IMR-90 (cell line): ENCODE data around the gene DDX19B. TPM values are rescaled to one million over a fixed set of nuclear protein-coding genes. Genes with fewer than 3 reads are reported as not detected.

Source experiments
- ATAC-seq: fragments of 200-7000 bp; cut with Tn5 transposase; 2 replicates; pipeline ENCODE4 v1.9.1; 2020; ENCODE audit warnings: low read depth, mild to moderate bottlenecking, moderate library complexity
- BruUV-seq: library from RNA; stranded (reverse); fragments of 400-500 nt; replicated peaks from 2 replicates; lab custom pipeline; 2021; lab: Mats Ljungman, UMichigan
- CTCF ChIA-PET: fragments of 300-600 bp; formaldehyde crosslinking; extraction: SDS; loops from one replicate; lab custom pipeline; 2021; ENCODE audit warnings: antibody characterized with exemption; lab: Yijun Ruan, JAX
- POLR2A ChIA-PET: fragments of 300-600 bp; sonication (Branson Sonifier 250); formaldehyde crosslinking; loops from one replicate; lab custom pipeline; 2022; ENCODE audit warnings: antibody characterized with exemption; ENCODE audit not compliant: unreplicated experiment; lab: Charles Lee
- DNase-seq: peaks from one replicate; pipeline ENCODE4 v3.0.0; 2013
- H2AFZ ChIP-seq: replicated peaks from 2 replicates; pipeline ENCODE3; 2013; ENCODE audit warnings: low read length, mild to moderate bottlenecking; ENCODE audit not compliant: poor library complexity
- H2AK5ac ChIP-seq: 2 replicates; pipeline ENCODE4 v1.6.1; 2013; ENCODE audit warnings: low read depth, low read length, inconsistent platforms
- H2AK9ac ChIP-seq: replicated peaks from 2 replicates; pipeline ENCODE3; 2013; ENCODE audit warnings: mild to moderate bottlenecking, low read depth, low read length, moderate library complexity; ENCODE audit not compliant: poor library complexity
- H2BK120ac ChIP-seq: 2 replicates; pipeline ENCODE4 v1.6.1; 2013; ENCODE audit warnings: low read depth, low read length, inconsistent platforms
- H2BK15ac ChIP-seq: 3 replicates; pipeline ENCODE4 v1.6.1; 2013; ENCODE audit warnings: low read depth, low read length, inconsistent platforms
- H2BK20ac ChIP-seq: 2 replicates; pipeline ENCODE4 v1.6.1; 2013; ENCODE audit warnings: low read depth, mild to moderate bottlenecking, inconsistent platforms, low read length, moderate library complexity
- H2BK5ac ChIP-seq: 2 replicates; pipeline ENCODE4 v1.6.1; 2013; ENCODE audit warnings: mild to moderate bottlenecking, low read depth, low read length, inconsistent platforms; ENCODE audit not compliant: poor library complexity, severe bottlenecking
- H3K14ac ChIP-seq: replicated peaks from 2 replicates; pipeline ENCODE4 v1.6.1; 2013; ENCODE audit warnings: low read depth, low read length, inconsistent platforms
- H3K18ac ChIP-seq: 2 replicates; pipeline ENCODE4 v1.6.1; 2013; ENCODE audit warnings: low read depth, low read length, control low read depth
- H3K23ac ChIP-seq: 2 replicates; pipeline ENCODE4 v1.6.1; 2013; ENCODE audit warnings: low read depth, low read length, inconsistent platforms
- H3K27ac ChIP-seq: 2 replicates; pipeline ENCODE4 v1.5.1; 2013; ENCODE audit warnings: mild to moderate bottlenecking, control low read depth, low read length; ENCODE audit not compliant: insufficient read depth
- H3K27me3 ChIP-seq: 2 replicates; pipeline ENCODE4 v1.6.1; 2013; ENCODE audit warnings: low read length; ENCODE audit not compliant: control insufficient read depth, insufficient read depth
- H3K36me3 ChIP-seq: 2 replicates; pipeline ENCODE4 v1.6.1; 2013; ENCODE audit warnings: low read length, mixed read lengths; ENCODE audit not compliant: control insufficient read depth, insufficient read depth
- H3K4ac ChIP-seq: 2 replicates; pipeline ENCODE4 v1.6.1; 2013; ENCODE audit warnings: low read depth, low read length, inconsistent platforms
- H3K4me1 ChIP-seq: 2 replicates; pipeline ENCODE4 v1.6.1; 2013; ENCODE audit warnings: low read length, mixed read lengths; ENCODE audit not compliant: control insufficient read depth, insufficient read depth
- H3K4me2 ChIP-seq: 2 replicates; pipeline ENCODE4 v1.6.1; 2013; ENCODE audit warnings: low read depth, mild to moderate bottlenecking, control low read depth, low read length, moderate library complexity
- H3K4me3 ChIP-seq: 2 replicates; pipeline ENCODE4 v1.5.1; 2013; ENCODE audit warnings: low read depth, mild to moderate bottlenecking, control low read depth, low read length, moderate library complexity; ENCODE audit not compliant: insufficient read depth
- H3K56ac ChIP-seq: 2 replicates; pipeline ENCODE4 v1.6.1; 2013; ENCODE audit warnings: low read length, inconsistent platforms; ENCODE audit not compliant: insufficient read depth; ENCODE audit errors: extremely low read depth
- H3K79me1 ChIP-seq, 2 experiments: 2 replicates each; pipeline ENCODE4 v1.6.1; 2013; ENCODE audit warnings: low read length in 2 of 2, inconsistent platforms in 1 of 2, low read depth in 1 of 2
- H3K9ac ChIP-seq: 2 replicates; pipeline ENCODE4 v1.6.1; 2013; ENCODE audit warnings: low read depth, low read length, control low read depth
- H3K9me1 ChIP-seq: 2 replicates; pipeline ENCODE4 v1.6.1; 2013; ENCODE audit warnings: low read length, inconsistent platforms; ENCODE audit not compliant: insufficient read depth
- H3K9me3 ChIP-seq: 2 replicates; pipeline ENCODE4 v1.6.1; 2013; ENCODE audit warnings: low read length; ENCODE audit not compliant: control insufficient read depth, insufficient read depth
- H4K20me1 ChIP-seq: 2 replicates; pipeline ENCODE4 v1.6.1; 2013; ENCODE audit warnings: low read length, inconsistent platforms; ENCODE audit not compliant: insufficient read depth
- H4K5ac ChIP-seq: 2 replicates; pipeline ENCODE4 v1.6.1; 2013; ENCODE audit warnings: mild to moderate bottlenecking, low read depth, low read length, control low read depth
- H4K8ac ChIP-seq, 2 experiments: 2 replicates each; pipeline ENCODE4 v1.6.1; 2013; ENCODE audit warnings: low read depth in 2 of 2, low read length in 2 of 2, control low read depth in 1 of 2, inconsistent platforms in 1 of 2
- H4K91ac ChIP-seq: 2 replicates; pipeline ENCODE4 v1.6.1; 2013; ENCODE audit warnings: low read depth, low read length, inconsistent platforms; ENCODE audit not compliant: insufficient read depth
- CEBPB ChIP-seq: IDR thresholded peaks from 2 replicates; pipeline ENCODE4 v1.6.1; 2012; ENCODE audit warnings: low read depth, low read length, improper control_type of control experiment
- MAFK ChIP-seq: IDR thresholded peaks from 2 replicates; pipeline ENCODE4 v1.6.1; 2012; ENCODE audit warnings: low read depth, low read length, improper control_type of control experiment
- MAZ ChIP-seq: IDR thresholded peaks from 2 replicates; pipeline ENCODE4 v1.6.1; 2012; ENCODE audit warnings: low read depth, mild to moderate bottlenecking, low read length, improper control_type of control experiment, moderate library complexity, borderline replicate concordance
- RAD21 ChIP-seq: IDR thresholded peaks from 2 replicates; pipeline ENCODE4 v1.6.1; 2012; ENCODE audit warnings: low read length, improper control_type of control experiment
- WGBS, 2 experiments: methylation state at CpG; one replicate each; pipeline versions ENCODE4 v1.1.5 to v1.1.7; 2013; ENCODE audit warnings: missing lambda C conversion rate in 2 of 2; ENCODE audit not compliant: insufficient read length in 1 of 2; ENCODE audit errors: extremely low coverage in 2 of 2; 5-methylcytosine and 5-hydroxymethylcytosine counted together
- dilution Hi-C: fragments of 300-500 bp; cut with HindIII; formaldehyde crosslinking; loops from one replicate; pipeline ENCODE4 v1.14.3; 2018; ENCODE audit warnings: low sequenced_read_pairs; ENCODE audit not compliant: unreplicated experiment
- in situ Hi-C: fragments of 300-500 bp; cut with MboI; formaldehyde crosslinking; loops from 3 replicates; pipeline ENCODE4 v1.14.3; 2019; ENCODE audit warnings: low sequenced_read_pairs, inconsistent platforms, mixed read lengths
- intact Hi-C: fragments of 100-400 bp; cut with micrococcal nuclease; formaldehyde crosslinking; loops from 2 replicates; pipeline ENCODE4 v1.10.0; 2022
- polyA plus RNA-seq, 3 experiments: library from polyadenylated mRNA; depleted of rRNA; stranded (reverse); fragments of >200 nt; gene quantifications; 2 replicates each; pipeline ENCODE4 v1.2.3, GENCODE V29; 2012; ENCODE audit warnings: low replicate concordance in 1 of 3
- total RNA-seq: library from RNA; depleted of rRNA; stranded (reverse); fragments of >200 nt; gene quantifications from 2 replicates; pipeline ENCODE4 v1.2.3, GENCODE V29; 2012

The DDX19B gene
- total and polyA plus RNA-seq, 2 of the 4 experiments (the other 2 are of a cell fraction): 33.3 to 41.0 TPM

GRCh38 chr16:70380248-70380918, 81.4 kb downstream of the DDX19B start:
- H4K91ac ChIP-seq: peak overlapping the region; percentile 90
- peaks cover 9 to 31% of the 10 kb centered on the region in 2 experiments; a peak in 3 of 4 replicates for H3K79me1 ChIP-seq
- peak overlapping the region; percentile 91 for H2AFZ ChIP-seq
- H4K20me1 ChIP-seq: no peaks in the 10 kb centered on the region
- DNase-seq (peak; percentile 82), ATAC-seq (peak; percentile 49)
- H3K4ac ChIP-seq: peak overlapping the region; percentile 96
- peak overlapping the region; percentile 30 for H3K18ac ChIP-seq
- peaks cover 17% of the 10 kb centered on the region for H3K36me3 ChIP-seq
- H2AK5ac ChIP-seq: peak overlapping the region; percentile 88
- H3K9ac ChIP-seq: peak overlapping the region; percentile 75
- peak overlapping the region; percentile 83 for H3K56ac ChIP-seq
- H3K9me1 ChIP-seq: no peaks in the 10 kb centered on the region
- H3K4me1 ChIP-seq: no peaks in the 10 kb centered on the region; the same call in 1 of the 2 replicates
- H3K4me2 ChIP-seq: peak overlapping the region; percentile 88
- peak overlapping the region; percentile 77 for H2BK120ac ChIP-seq
- BruUV-seq: no TSS peak
- H3K14ac ChIP-seq: peak overlapping the region; percentile 99
- H2BK20ac ChIP-seq: 0 out of 2 replicates have a peak overlapping the region, but pooled peaks have one; percentile 57
- in situ Hi-C loops: no loop called here
- H2BK5ac ChIP-seq: peak overlapping the region; percentile 81
- WGBS, 2 experiments: 0% methylated on average over 9 of the region's 31 CpGs; no CpG with 5 or more reads in 1 of the 2 experiments
- no peaks in the 10 kb centered on the region for H3K27me3 ChIP-seq
- no peaks in the 10 kb centered on the region for H3K9me3 ChIP-seq
- peak overlapping the region; percentile 63 for H3K4me3 ChIP-seq
- peak overlapping the region; percentile 65 to 93 for H4K8ac ChIP-seq
- dilution Hi-C loops: no loop called here
- peak overlapping the region; percentile 46; the same call in 1 of the 3 replicates for H2BK15ac ChIP-seq
- ChIA-PET POLR2A (no interaction called here), CTCF (interaction anchor here (0.6 to 1.6 kb wide), 4 partner anchors 10 to 273 kb away, joined by 3 to 5 read pairs (median 4); no protein-coding TSS in a partner anchor)
- TF ChIP-seq MAZ: 0 out of 2 replicates have a peak, but pooled peaks have one; percentile 10
- TF ChIP-seq CEBPB: peak; percentile 19; the same call in 1 of the 2 replicates
- TF ChIP-seq RAD21: peak; percentile 35
- no peak for TF ChIP-seq MAFK
- intact Hi-C loops: loop anchor here (2.0 to 5.0 kb wide), 3 partner anchors 58 to 272 kb away; partner anchors contain the start of gene ST3GAL2
- H3K23ac ChIP-seq: peak overlapping the region; percentile 97
- H3K27ac ChIP-seq: peak overlapping the region; percentile 79
- peak overlapping the region; percentile 72 for H4K5ac ChIP-seq
- H2AK9ac ChIP-seq: peak overlapping the region; percentile 99
